GM12875 (cell line): ENCODE measurements around the gene SLC22A23.

Experiments
- H3K4me3 ChIP-seq: one replicate; pipeline ENCODE4 v1.5.1; 2011; ENCODE audit warnings: low read depth, low read length, control low read depth
- TF ChIP-seq, protein P1 (sequence below): IDR thresholded peaks from 2 replicates; pipeline ENCODE4 v1.5.1; 2011; ENCODE audit warnings: low read depth, mild to moderate bottlenecking, control low read depth, inconsistent platforms, low read length, moderate library complexity, borderline replicate concordance; ENCODE audit not compliant: insufficient read depth

Gene SLC22A23

DNA sequence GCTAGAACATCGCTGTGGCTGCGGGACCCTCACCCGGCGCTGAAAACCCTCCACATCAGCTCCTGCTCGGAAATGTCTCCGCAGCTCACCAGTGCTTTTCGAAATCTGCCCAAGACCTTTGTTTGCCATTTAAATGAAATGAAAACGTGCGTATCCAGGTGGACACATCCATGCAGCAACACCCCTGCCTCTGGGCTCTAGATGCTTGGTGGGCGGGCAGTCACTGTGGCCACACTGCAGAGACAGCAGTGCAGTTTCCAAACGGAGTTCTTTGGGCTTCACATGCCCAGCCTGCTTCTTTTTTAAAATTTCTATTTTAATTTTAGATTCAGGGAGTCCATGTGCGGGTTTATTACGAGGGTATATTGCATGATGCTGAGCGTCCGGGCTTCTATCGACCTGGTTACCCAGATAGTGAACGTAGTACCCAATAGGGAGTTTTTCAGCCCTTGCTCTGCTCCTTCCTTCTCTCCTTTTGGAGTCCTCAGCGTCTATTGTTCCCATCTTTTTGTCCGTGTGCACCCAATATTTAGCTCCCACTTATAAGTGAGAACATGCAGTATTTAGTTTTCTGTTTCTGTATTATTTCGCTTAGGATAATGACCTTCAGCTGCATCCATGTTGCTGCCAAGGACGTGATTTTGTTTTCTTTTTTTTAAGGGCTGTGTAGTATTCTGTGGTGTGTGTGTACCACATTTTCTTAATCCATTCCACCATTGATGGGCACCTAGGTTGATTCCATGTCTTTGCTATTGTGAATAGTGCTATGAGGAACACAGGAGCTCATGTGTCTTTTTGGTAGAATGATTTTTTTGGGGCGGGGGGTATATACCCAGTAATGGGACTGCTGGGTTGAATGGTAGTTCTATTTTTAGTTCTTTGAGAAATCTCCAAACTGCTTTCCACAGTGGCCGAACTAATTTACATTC is 224.6 kb downstream of the SLC22A23 start:
- TF ChIP-seq, protein P1, sequence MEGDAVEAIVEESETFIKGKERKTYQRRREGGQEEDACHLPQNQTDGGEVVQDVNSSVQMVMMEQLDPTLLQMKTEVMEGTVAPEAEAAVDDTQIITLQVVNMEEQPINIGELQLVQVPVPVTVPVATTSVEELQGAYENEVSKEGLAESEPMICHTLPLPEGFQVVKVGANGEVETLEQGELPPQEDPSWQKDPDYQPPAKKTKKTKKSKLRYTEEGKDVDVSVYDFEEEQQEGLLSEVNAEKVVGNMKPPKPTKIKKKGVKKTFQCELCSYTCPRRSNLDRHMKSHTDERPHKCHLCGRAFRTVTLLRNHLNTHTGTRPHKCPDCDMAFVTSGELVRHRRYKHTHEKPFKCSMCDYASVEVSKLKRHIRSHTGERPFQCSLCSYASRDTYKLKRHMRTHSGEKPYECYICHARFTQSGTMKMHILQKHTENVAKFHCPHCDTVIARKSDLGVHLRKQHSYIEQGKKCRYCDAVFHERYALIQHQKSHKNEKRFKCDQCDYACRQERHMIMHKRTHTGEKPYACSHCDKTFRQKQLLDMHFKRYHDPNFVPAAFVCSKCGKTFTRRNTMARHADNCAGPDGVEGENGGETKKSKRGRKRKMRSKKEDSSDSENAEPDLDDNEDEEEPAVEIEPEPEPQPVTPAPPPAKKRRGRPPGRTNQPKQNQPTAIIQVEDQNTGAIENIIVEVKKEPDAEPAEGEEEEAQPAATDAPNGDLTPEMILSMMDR = no peak
- no peak overlapping the region for H3K4me3 ChIP-seq

DNA sequence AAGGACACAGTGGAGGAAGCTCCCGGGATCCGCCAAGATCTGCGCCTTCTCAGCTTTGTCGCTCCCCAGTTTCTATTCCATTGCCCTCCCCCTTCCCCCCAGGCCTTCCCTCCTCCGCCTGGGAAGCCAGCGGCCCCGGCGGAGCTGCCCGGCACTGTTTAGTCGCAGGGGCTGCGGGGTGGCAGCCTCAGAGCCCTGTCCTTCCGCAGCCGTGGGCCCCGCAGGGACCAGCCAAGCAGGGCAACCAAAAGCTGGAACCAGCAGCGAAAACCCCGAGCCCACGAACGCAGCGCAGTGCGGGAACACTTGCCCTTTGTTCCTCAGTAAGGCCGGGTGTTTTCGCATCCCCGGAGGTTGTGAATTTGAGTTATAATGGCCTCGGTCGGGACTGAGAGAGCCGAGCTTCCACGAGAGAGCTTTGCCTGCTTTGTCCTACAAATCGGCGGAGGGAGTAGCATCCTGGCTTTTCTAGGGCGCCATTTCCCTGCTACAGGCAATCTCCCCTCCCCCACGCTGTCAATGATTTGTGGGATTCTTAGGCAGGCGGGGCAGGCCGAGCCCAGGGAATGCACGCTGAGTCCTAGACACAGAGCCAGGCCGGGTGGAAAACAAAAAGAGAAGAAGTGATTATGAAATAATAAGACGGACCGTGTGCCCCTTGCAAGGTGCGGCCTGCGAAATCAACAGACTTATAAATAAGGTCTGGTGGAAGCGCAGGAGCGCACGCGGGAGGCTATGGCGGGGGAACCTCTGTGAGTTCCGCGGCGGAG is 225.4 kb downstream of the SLC22A23 start:
- no peak overlapping the region for H3K4me3 ChIP-seq
- TF ChIP-seq, protein P1 = no peak

DNA sequence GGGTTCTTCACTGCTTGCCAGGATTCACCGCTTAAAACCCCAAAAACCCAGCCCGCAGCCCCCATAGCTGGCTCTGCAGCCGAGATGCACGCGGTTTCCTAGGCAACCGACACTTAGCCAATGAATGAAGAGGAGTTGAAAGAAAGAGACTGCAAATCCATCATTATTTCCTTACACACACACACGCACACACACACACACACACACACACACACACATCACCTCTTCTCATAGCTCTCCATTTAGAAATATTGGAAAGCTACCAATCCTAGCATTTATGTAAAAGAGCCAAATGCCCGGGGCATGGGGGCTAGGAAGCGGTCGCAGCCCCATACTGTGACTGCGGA is 226.0 kb downstream of the SLC22A23 start:
- TF ChIP-seq, protein P1 = no peak
- H3K4me3 ChIP-seq = no peak overlapping the region

DNA sequence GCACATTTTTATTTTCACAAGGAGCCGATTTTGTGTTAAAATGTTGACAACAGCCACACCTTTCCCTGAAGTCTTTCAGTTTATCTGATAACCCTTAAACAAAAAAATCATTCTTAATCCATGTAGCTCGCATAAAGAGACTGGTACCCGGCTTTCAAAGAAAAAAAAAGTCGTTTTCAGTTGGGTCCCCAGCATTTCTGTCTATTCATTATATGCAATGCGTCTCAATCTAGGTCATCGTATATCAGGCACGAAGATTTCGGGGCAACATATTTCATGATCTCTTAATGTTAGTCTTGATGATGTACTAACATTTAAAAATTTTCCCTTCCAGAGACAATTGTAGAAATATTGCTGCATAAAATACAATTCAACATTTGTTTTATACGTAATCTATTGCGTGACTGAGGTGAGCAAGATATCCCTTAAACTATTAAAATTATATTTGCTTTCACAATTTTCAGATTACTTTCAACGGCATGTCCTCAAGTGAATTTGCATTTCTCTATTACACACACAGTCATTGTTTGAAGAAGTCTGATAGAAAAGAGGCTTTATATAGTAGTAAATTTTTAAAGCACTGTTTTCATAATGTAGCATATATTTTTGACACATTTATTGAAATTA is 226.5 kb downstream of the SLC22A23 start:
- TF ChIP-seq, protein P1 = no peak
- no peak overlapping the region for H3K4me3 ChIP-seq

DNA sequence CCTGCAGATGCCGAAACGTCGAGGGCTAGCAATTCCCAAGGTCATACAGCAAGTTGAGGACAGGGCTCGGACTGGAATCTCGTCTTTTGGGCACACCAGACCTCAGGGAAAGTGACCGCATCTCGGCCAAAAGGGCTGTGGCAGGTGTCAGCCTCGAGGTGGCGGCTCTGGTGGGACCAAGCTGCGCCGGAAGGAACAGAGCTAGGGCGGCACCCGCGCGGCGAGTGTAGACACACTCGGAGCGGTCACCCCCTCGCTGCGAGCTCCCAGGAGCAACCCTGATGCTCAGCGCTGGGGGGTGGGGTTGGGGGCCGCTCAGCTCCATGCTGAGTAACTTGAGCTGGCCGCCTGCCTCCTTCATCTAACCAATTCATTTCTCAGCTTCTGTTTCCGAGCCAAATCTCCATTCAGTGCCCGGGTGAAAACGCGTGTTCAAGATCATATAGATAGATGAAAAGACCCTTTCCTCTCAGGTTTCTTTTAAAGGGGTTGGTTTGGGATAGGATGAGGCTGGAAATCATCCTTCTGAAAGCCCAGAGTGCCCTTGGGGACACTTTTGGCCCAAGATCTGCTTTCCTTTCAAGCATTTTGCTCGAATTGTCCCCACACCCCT is 227.2 kb downstream of the SLC22A23 start:
- no peak overlapping the region for H3K4me3 ChIP-seq
- TF ChIP-seq, protein P1 = no peak

DNA sequence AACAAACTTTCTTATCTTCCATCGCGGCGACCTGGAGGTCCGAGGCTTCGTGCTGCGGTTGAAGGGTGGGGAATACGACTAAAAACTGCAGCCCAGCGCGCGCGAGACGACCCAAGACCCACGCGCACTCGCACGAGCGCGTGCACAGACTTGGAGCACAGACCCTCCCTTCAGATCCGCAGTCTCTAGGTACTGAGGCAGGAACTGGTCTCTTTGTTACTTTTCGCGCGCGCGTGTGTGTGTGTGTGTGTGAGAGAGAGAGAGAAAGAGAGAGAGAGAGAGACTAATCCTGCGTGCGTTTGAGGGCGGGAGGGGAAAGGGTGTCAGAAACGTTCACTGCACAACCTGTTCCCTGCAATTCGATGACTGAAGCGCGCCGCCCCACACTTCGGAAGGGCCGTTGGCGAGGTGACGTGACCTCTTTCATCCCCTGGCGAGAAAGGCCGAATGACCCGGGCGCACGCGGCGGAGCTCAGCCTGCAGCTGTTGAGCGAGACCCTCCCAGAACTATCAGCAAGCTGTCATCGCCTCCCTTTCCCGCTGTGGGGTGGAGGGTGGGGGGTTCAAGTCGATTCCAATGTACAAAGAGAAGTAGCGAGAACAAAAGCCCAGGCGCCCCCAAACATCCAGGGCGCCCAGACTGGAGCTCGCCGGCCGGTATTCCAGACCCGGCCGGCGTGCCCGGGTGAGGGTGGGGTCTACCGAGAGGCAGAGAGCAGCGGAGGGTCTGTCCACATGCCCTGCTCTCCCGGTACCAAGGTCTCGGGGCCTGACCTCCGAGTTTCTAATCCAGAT is 227.9 kb downstream of the SLC22A23 start:
- no peak overlapping the region for H3K4me3 ChIP-seq
- TF ChIP-seq, protein P1 = no peak
